Adrenal gland (tissue), 12 donors: ENCODE results near the gene ANXA10. TPM values are rescaled to one million over a fixed set of nuclear protein-coding genes. Genes with fewer than 3 reads are reported as not detected.
"Not testable (repeated sequence)": the region's sequence is repeated elsewhere in the genome, so short reads cannot be mapped to it uniquely, and the experiment has no call there.

Source experiments
- DNase-seq, 7 donors: peaks; one replicate each; pipeline ENCODE4 v3.0.0-alpha.2; 2019 to 2020
- H3K27ac ChIP-seq, 5 donors: fragments of 200-600 bp; sonication (generic) in 4 of 5; 1 replicate in 3 of 5; 2 replicates in 2 of 5; pipeline versions ENCODE4 v1.5.1 to v1.8.0; 2016 to 2020; ENCODE audit warnings: mild to moderate bottlenecking in 1 of 5
- H3K27me3 ChIP-seq: fragments of 200-600 bp; 2 replicates; pipeline ENCODE4 v1.8.0; 2021
- H3K36me3 ChIP-seq, 2 donors: fragments of 200-600 bp; replicated peaks in 1 of 2; 1 replicate in 1 of 2; 2 replicates in 1 of 2; pipeline versions ENCODE4 v1.5.1 to v1.8.0; 2018 to 2022
- H3K4me1 ChIP-seq, 2 donors: fragments of 200-600 bp; replicated peaks in 1 of 2; 1 replicate in 1 of 2; 2 replicates in 1 of 2; pipeline versions ENCODE4 v1.5.1 to v1.8.0; 2018 to 2021
- H3K4me3 ChIP-seq, 4 donors: fragments of 200-600 bp; sonication (generic) in 3 of 4; one replicate each; pipeline ENCODE4 v1.5.1; 2016 to 2018
- H3K9me3 ChIP-seq, 3 donors: fragments of 200-600 bp; sonication (generic) in 1 of 3; replicated peaks in 1 of 3; 1 replicate in 2 of 3; 2 replicates in 1 of 3; pipeline versions ENCODE4 v1.5.1 to v1.8.0; 2016 to 2021
- POLR2A ChIP-seq, 2 donors: fragments of 450-650 bp; IDR thresholded peaks; one replicate each; pipeline ENCODE4 v1.6.1; 2017; ENCODE audit warnings: antibody characterized with exemption in 2 of 2, mild to moderate bottlenecking in 2 of 2, moderate library complexity in 1 of 2
- whole genome bisulfite sequencing, 4 donors: extraction: QIAGEN DNeasy Blood & Tissue Kit in 2 of 4; methylation state at CpG; one replicate each; pipeline versions ENCODE4 v1.1.5 to v1.1.7; 2013 to 2017; 5-methylcytosine and 5-hydroxymethylcytosine counted together
- intact Hi-C, 2 donors: fragments of 100-400 bp; cut with DNase I; formaldehyde crosslinking; loops; one replicate each; pipeline versions ENCODE4 v1.14.1 to v1.15.0; 2022 to 2023
- polyA plus RNA-seq, 3 donors: library from polyadenylated mRNA; stranded (reverse); fragments of 200-250 nt in 2 of 3; fragments of 350-450 nt in 1 of 3; fragmentation: Illumina TruSeq in 1 of 3; extraction: RNeasy Lipid Tissue Mini Kit (QIAGEN cat#74804) in 1 of 3; gene quantifications; one replicate each; pipeline ENCODE4 v1.2.3, GENCODE V29; 2013 to 2014
- total RNA-seq, 9 donors: library from RNA; depleted of rRNA in 4 of 9; stranded (reverse); fragments of >200 nt in 4 of 9; fragments of 120-200 nt in 1 of 9; fragmentation: NEBNext Ultra II Directional in 1 of 9; extraction: Animal tissue kit (Norgen Biotek cat#: 25700) in 1 of 9; gene quantifications; one replicate each; pipeline versions ENCODE4 v1.1.0 to v1.2.4, GENCODE V29; 2013 to 2023
- TF ChIP-seq, protein P1 (sequence below), 6 experiments: fragments of 450-650 bp in 4 of 6; fragments of 200-600 bp in 2 of 6; sonication (generic) in 1 of 6; IDR thresholded peaks; 1 replicate in 5 of 6; 2 replicates in 1 of 6; pipeline versions ENCODE4 v1.5.1 to v1.8.0; 2016 to 2021; ENCODE audit warnings: antibody characterized with exemption in 6 of 6, mild to moderate bottlenecking in 2 of 6, moderate library complexity in 1 of 6
- donor health status: healthy with polysubstance abuse.
- donor health status: Bipolar disorder and iron deficiency.
- donor health status: DM: yes; HTN: yes; CAD: no.
- donor health status: DM: no; HTN: no; CAD: no.
- donor health status: DM: no; HTN: no; CAD: no.
- donor health status: DM: yes; HTN: yes; CAD: no.

Gene ANXA10
- total and polyA plus RNA-seq, 12 donors = 0.17 TPM; not detected in 11

- H3K4me1 ChIP-seq = no peaks in the 10 kb centered on the region
- H3K4me3 ChIP-seq = no peak overlapping the region
- no peak for DNase-seq
- 42 to 49% (median 47%) methylated on average over 6 of the region's 6 CpGs for WGBS, 4 donors
- no peaks in the 10 kb centered on the region for H3K36me3 ChIP-seq
- intact Hi-C loops = no loop called here
- no peaks in the 10 kb centered on the region for H3K9me3 ChIP-seq
- no peak overlapping the region for H3K27ac ChIP-seq
- H3K27me3 ChIP-seq = no peaks in the 10 kb centered on the region
- TF ChIP-seq, protein P1, sequence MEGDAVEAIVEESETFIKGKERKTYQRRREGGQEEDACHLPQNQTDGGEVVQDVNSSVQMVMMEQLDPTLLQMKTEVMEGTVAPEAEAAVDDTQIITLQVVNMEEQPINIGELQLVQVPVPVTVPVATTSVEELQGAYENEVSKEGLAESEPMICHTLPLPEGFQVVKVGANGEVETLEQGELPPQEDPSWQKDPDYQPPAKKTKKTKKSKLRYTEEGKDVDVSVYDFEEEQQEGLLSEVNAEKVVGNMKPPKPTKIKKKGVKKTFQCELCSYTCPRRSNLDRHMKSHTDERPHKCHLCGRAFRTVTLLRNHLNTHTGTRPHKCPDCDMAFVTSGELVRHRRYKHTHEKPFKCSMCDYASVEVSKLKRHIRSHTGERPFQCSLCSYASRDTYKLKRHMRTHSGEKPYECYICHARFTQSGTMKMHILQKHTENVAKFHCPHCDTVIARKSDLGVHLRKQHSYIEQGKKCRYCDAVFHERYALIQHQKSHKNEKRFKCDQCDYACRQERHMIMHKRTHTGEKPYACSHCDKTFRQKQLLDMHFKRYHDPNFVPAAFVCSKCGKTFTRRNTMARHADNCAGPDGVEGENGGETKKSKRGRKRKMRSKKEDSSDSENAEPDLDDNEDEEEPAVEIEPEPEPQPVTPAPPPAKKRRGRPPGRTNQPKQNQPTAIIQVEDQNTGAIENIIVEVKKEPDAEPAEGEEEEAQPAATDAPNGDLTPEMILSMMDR (IDR thresholded peaks at IDR 0.05) = no peak
- TF ChIP-seq POLR2A (IDR thresholded peaks at IDR 0.05) = no peak
These were observed 36.9 kb downstream of the ANXA10 start for GRCh38 chr4:168129046-168129772.

- TF ChIP-seq, protein P1 (IDR thresholded peaks at IDR 0.05) = no peak
- TF ChIP-seq POLR2A (IDR thresholded peaks at IDR 0.05) = no peak
- no peaks in the 10 kb centered on the region for H3K36me3 ChIP-seq
- intact Hi-C loops = no loop called here
- no peaks in the 10 kb centered on the region for H3K27me3 ChIP-seq
- no peak overlapping the region for H3K4me3 ChIP-seq
- no peaks in the 10 kb centered on the region for H3K4me1 ChIP-seq
- H3K27ac ChIP-seq = no peak overlapping the region
- H3K9me3 ChIP-seq = no peaks in the 10 kb centered on the region
- 64 to 74% (median 67%) methylated on average over 2 of the region's 2 CpGs for WGBS, 4 donors
- DNase-seq = no peak
These were observed 37.5 kb downstream of the ANXA10 start for GRCh38 chr4:168129802-168130201.

GRCh38 chr4:168131196-168131595 is 38.9 kb downstream of the ANXA10 start:
- intact Hi-C loops = no loop called here
- no peak overlapping the region for H3K27ac ChIP-seq
- H3K9me3 ChIP-seq = no peaks in the 10 kb centered on the region
- no peak for DNase-seq
- no peaks in the 10 kb centered on the region for H3K4me1 ChIP-seq
- H3K4me3 ChIP-seq = no peak overlapping the region
- no peaks in the 10 kb centered on the region for H3K36me3 ChIP-seq
- TF ChIP-seq, protein P1 (IDR thresholded peaks at IDR 0.05) = no peak
- TF ChIP-seq POLR2A (IDR thresholded peaks at IDR 0.05) = no peak
- no peaks in the 10 kb centered on the region for H3K27me3 ChIP-seq

DNA sequence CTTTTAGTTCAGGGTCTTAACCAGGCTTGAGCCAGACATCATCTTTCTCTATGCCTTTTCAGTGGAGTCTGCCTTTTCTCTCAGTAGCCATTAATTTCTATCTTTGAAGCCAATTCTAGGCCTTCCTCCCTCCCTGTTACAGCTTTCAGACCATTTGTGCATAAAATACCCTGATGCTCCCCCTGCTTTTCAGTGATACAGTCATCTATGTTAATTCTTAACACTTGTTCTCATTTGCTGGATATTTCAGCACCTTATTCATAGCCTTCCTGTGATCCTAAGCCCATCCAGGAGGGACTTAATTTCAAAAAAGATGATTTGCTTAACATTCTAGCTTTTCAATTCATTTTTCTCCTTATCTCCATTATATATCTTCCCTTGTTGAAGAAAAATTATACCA is 42.3 kb downstream of the ANXA10 start:
- Histone ChIP-seq H3K36me3 (no peaks in the 10 kb centered on the region), H3K27ac (no peak overlapping the region), H3K27me3 (no peaks in the 10 kb centered on the region), H3K4me1 (no peaks in the 10 kb centered on the region), H3K4me3 (no peak overlapping the region), H3K9me3 (no peaks in the 10 kb centered on the region)
- intact Hi-C loops = no loop called here
- no peak for DNase-seq
- TF ChIP-seq, protein P1 (IDR thresholded peaks at IDR 0.05) = no peak
- TF ChIP-seq POLR2A (IDR thresholded peaks at IDR 0.05) = no peak

DNA sequence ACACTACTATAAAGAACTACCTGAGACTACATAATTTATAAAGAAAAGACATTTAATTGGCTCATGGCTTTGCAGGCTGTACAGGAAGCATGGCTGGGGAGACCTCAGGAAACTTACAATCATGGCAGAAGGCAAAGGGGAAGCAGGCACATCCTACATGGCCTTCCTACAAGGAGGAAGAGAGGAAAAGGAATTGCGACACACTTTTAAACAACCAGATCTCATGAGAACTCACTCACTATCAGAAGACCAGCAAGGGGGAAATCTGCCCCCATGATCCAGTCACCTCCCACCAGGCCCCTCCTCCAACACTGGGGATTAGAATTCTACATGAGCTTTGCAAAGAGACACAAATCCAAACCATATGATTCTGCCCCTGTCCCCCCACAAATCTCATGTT is 43.5 kb downstream of the ANXA10 start:
- H3K27ac ChIP-seq, DNase-seq, H3K4me3 ChIP-seq, intact Hi-C loops, H3K4me1 ChIP-seq, H3K9me3 ChIP-seq, H3K27me3 ChIP-seq, H3K36me3 ChIP-seq: not testable (repeated sequence)
- 69 to 88% (median 85%) methylated on average over 1 of the region's 1 CpG for WGBS, 4 donors

GRCh38 chr4:168137695-168138094 is 45.4 kb downstream of the ANXA10 start:
- H3K9me3 ChIP-seq, DNase-seq, intact Hi-C loops, H3K4me1 ChIP-seq, H3K27me3 ChIP-seq, H3K4me3 ChIP-seq, H3K27ac ChIP-seq, H3K36me3 ChIP-seq: not testable (repeated sequence)
- 79 to 92% (median 87%) methylated on average over 2 of the region's 2 CpGs for WGBS, 4 donors
